GM12878 (cell line): Measurements from ENCODE around the gene VSTM2L. TPM values are rescaled to one million over a fixed set of nuclear protein-coding genes. Genes with fewer than 3 reads are reported as not detected.

Source experiments
- ATAC-seq: fragments of 200-7000 bp; cut with Tn5 transposase; 3 replicates; pipeline ENCODE4 v1.9.1; 2020; ENCODE audit warnings: mild to moderate bottlenecking, moderate library complexity
- BruUV-seq: library from RNA; stranded (reverse); fragments of 400-500 nt; replicated peaks from 2 replicates; lab custom pipeline; 2021; lab: Mats Ljungman, UMichigan
- CTCF ChIA-PET: fragments of 300-600 bp; sonication (Branson Sonifier 250); formaldehyde crosslinking; extraction: SDS; loops from one replicate; lab custom pipeline; 2021; ENCODE audit warnings: inconsistent platforms; lab: Yijun Ruan, JAX
- POLR2A ChIA-PET: fragments of 350-600 bp; formaldehyde crosslinking; extraction: SDS; loops from one replicate; lab custom pipeline; 2021; ENCODE audit warnings: inconsistent platforms; lab: Charles Lee
- RAD21 ChIA-PET: fragments of 300-600 bp; sonication (Branson Sonifier 250); formaldehyde crosslinking; loops from one replicate; lab custom pipeline; 2023; ENCODE audit warnings: antibody characterized with exemption; ENCODE audit not compliant: unreplicated experiment; lab: Charles Lee
- SMC1A ChIA-PET: fragments of 300-600 bp; sonication (Branson Sonifier 250); formaldehyde crosslinking; loops from one replicate; lab custom pipeline; 2023; ENCODE audit not compliant: unreplicated experiment, uncharacterized antibody; lab: Charles Lee
- DNase-seq: peaks from one replicate; pipeline ENCODE4 v3.0.0-alpha.2; 2011; ENCODE audit warnings: low read depth, low spot score
- FAIRE-seq: peaks from 3 replicates; lab custom pipeline; 2011; peaks lifted over from hg19 to GRCh38; lab: Jason Lieb, UNC
- H2AFZ ChIP-seq: 2 replicates; pipeline ENCODE4 v1.6.0; 2011; ENCODE audit warnings: low read depth, low read length, control low read depth; ENCODE audit not compliant: control insufficient read depth
- H3K27ac ChIP-seq: 2 replicates; pipeline ENCODE4 v1.5.1; 2011; ENCODE audit warnings: control low read depth; ENCODE audit not compliant: control insufficient read depth, insufficient read depth
- H3K27me3 ChIP-seq, 2 experiments: replicated peaks in 1 of 2; 2 replicates each; pipeline versions ENCODE4 v1.6.0 to v1.6.1; 2011; ENCODE audit warnings: low read length in 1 of 2; ENCODE audit not compliant: control insufficient read depth in 2 of 2, insufficient read depth in 2 of 2
- H3K36me3 ChIP-seq, 2 experiments: 2 replicates each; pipeline ENCODE4 v1.5.1; 2011; ENCODE audit warnings: low read length in 1 of 2; ENCODE audit not compliant: control insufficient read depth in 2 of 2, insufficient read depth in 2 of 2
- H3K4me1 ChIP-seq: 2 replicates; pipeline ENCODE4 v1.6.1; 2011; ENCODE audit warnings: mild to moderate bottlenecking, low read length, moderate library complexity, mixed read lengths; ENCODE audit not compliant: control insufficient read depth, insufficient read depth
- H3K4me2 ChIP-seq: 2 replicates; pipeline ENCODE4 v1.6.0; 2011; ENCODE audit warnings: control low read depth; ENCODE audit not compliant: control insufficient read depth, insufficient read depth
- H3K4me3 ChIP-seq: fragments of 200-600 bp; sonication (generic); 2 replicates; pipeline ENCODE4 v1.5.1; 2016
- H3K79me2 ChIP-seq: 2 replicates; pipeline ENCODE4 v1.6.0; 2011; ENCODE audit warnings: low read length; ENCODE audit not compliant: control insufficient read depth, insufficient read depth
- H3K9ac ChIP-seq: 2 replicates; pipeline ENCODE4 v1.8.0; 2011; ENCODE audit warnings: low read length, control low read depth, mixed read lengths; ENCODE audit not compliant: control insufficient read depth, insufficient read depth
- H3K9me3 ChIP-seq: replicated peaks from 3 replicates; pipeline ENCODE4 v1.5.1; 2011; ENCODE audit warnings: mild to moderate bottlenecking, low read length; ENCODE audit not compliant: control insufficient read depth, insufficient read depth
- H4K20me1 ChIP-seq: 2 replicates; pipeline ENCODE4 v1.6.0; 2011; ENCODE audit not compliant: control insufficient read depth, insufficient read depth
- CBFB ChIP-seq: IDR thresholded peaks from 2 replicates; pipeline ENCODE4 v1.6.1; 2016; ENCODE audit warnings: antibody characterized with exemption, low read depth
- EP300 ChIP-seq, 2 experiments: fragments of 150-350 bp in 1 of 2; IDR thresholded peaks; 2 replicates each; pipeline ENCODE4 v1.6.1; 2011 to 2012; ENCODE audit warnings: low read depth in 2 of 2, low read length in 2 of 2, borderline replicate concordance in 1 of 2, improper control_type of control experiment in 1 of 2, inconsistent platforms in 1 of 2; ENCODE audit not compliant: control insufficient read depth in 1 of 2
- JUND ChIP-seq: IDR thresholded peaks from 2 replicates; pipeline ENCODE4 v1.6.1; 2012; ENCODE audit warnings: low read depth, mild to moderate bottlenecking, low read length, improper control_type of control experiment, moderate library complexity
- SREBF2 ChIP-seq: IDR thresholded peaks from 2 replicates; pipeline ENCODE4 v1.6.1; 2012; ENCODE audit warnings: mild to moderate bottlenecking, low read length
- WGBS: methylation state at CpG from one replicate; pipeline ENCODE4 v1.1.6; 2016; ENCODE audit warnings: low lambda C conversion rate; ENCODE audit not compliant: insufficient replicate concordance, insufficient coverage; ENCODE audit errors: missing lambda C conversion rate; 5-methylcytosine and 5-hydroxymethylcytosine counted together
- in situ Hi-C: fragments of 300-500 bp; cut with MboI; formaldehyde crosslinking; loops from 9 replicates; pipeline ENCODE4 v1.14.3; 2018; ENCODE audit warnings: mixed read lengths
- intact Hi-C: fragments of 100-400 bp; cut with micrococcal nuclease; formaldehyde crosslinking; loops from one replicate; pipeline ENCODE4 v1.14.2; 2022; ENCODE audit not compliant: unreplicated experiment
- polyA plus RNA-seq, 11 experiments: library from polyadenylated mRNA; depleted of rRNA in 4 of 11; unstranded in 6 of 11; stranded (reverse) in 5 of 11; fragments of >200 nt; fragmentation: Nextera tagmentation in 4 of 11; fragmentation: Illumina TruSeq in 1 of 11; extraction: Ambion mirVana in 4 of 11; extraction: Trizol in 1 of 11; gene quantifications; 1 replicate in 1 of 11; 2 replicates in 10 of 11; pipeline versions ENCODE4 v1.2.1 to v1.2.3, GENCODE V29; 2011 to 2016; ENCODE audit warnings: inconsistent platforms in 2 of 11, missing spikeins in 2 of 11, low read depth in 1 of 11
- total RNA-seq, 4 experiments: library from RNA; depleted of rRNA in 3 of 4; stranded (reverse); fragments of >200 nt in 3 of 4; fragmentation: Illumina TruSeq in 1 of 4; extraction: Trizol in 1 of 4; gene quantifications; 2 replicates each; pipeline versions ENCODE4 v1.2.1 to v1.2.3, GENCODE V29; 2013 to 2021
- TF ChIP-seq, protein P1 (sequence below): IDR thresholded peaks from 2 replicates; pipeline ENCODE4 v1.6.1; 2012; ENCODE audit warnings: mild to moderate bottlenecking, low read depth, low read length

Gene VSTM2L
- total and polyA plus RNA-seq, 10 of the 15 experiments (the other 5 are each of a cell fraction or from before 2014, with no cell fraction given): 0.05 to 1.5 (median 0.63) TPM; not detected in 2

DNA sequence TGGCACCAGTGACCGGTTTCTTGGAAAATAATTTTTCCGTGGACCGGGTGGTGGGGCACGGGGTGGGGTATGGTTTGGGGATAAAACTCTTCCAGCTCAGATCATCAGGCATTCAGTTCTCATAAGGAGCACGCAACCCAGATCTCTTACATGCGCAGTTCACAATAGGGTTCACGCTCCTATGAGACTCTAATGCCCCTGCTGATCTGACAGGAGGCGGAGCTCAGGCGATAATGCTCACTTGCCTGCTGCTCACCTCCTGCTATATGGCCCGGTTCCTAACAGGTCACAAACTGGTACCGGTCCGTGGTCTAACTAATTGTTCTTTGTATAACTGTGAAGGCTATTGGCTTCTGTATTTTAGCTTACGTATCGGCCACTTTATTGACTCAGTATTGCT, 51.7 kb downstream of the VSTM2L start:
- Histone ChIP-seq H3K27ac (no peak overlapping the region), H3K4me2 (no peak overlapping the region), H4K20me1 (no peaks in the 10 kb centered on the region), H3K36me3 (no peaks in the 10 kb centered on the region), H3K27me3 (no peaks in the 10 kb centered on the region; a peak in 1 of 4 replicates), H3K9ac (no peak overlapping the region), H3K4me3 (no peak overlapping the region), H3K79me2 (no peaks in the 10 kb centered on the region), H3K9me3 (no peaks in the 10 kb centered on the region)
- intact Hi-C loops (no loop called here), in situ Hi-C loops (no loop called here)
- ChIA-PET SMC1A (interaction anchor here (0.6 kb wide), 1 partner anchor 9 kb away, joined by 3 read pairs; no protein-coding TSS in a partner anchor), RAD21 (no interaction called here), CTCF (no interaction called here)
- ATAC-seq: no peak
- no peak for DNase-seq
- no peak for TF ChIP-seq SREBF2
- TF ChIP-seq, protein P1, sequence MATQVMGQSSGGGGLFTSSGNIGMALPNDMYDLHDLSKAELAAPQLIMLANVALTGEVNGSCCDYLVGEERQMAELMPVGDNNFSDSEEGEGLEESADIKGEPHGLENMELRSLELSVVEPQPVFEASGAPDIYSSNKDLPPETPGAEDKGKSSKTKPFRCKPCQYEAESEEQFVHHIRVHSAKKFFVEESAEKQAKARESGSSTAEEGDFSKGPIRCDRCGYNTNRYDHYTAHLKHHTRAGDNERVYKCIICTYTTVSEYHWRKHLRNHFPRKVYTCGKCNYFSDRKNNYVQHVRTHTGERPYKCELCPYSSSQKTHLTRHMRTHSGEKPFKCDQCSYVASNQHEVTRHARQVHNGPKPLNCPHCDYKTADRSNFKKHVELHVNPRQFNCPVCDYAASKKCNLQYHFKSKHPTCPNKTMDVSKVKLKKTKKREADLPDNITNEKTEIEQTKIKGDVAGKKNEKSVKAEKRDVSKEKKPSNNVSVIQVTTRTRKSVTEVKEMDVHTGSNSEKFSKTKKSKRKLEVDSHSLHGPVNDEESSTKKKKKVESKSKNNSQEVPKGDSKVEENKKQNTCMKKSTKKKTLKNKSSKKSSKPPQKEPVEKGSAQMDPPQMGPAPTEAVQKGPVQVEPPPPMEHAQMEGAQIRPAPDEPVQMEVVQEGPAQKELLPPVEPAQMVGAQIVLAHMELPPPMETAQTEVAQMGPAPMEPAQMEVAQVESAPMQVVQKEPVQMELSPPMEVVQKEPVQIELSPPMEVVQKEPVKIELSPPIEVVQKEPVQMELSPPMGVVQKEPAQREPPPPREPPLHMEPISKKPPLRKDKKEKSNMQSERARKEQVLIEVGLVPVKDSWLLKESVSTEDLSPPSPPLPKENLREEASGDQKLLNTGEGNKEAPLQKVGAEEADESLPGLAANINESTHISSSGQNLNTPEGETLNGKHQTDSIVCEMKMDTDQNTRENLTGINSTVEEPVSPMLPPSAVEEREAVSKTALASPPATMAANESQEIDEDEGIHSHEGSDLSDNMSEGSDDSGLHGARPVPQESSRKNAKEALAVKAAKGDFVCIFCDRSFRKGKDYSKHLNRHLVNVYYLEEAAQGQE: no peak
- no peak for TF ChIP-seq JUND
- TF ChIP-seq CBFB: no peak
- TF ChIP-seq EP300 (IDR thresholded peaks at IDR 0.05; ENCODE audit: borderline replicate concordance in 1 of 2, control insufficient read depth in 1 of 2, low read depth in 2 of 2, low read length in 2 of 2): no peak
- TF ChIP-seq, all 136 proteins: peak for 0
- H3K4me1 ChIP-seq: no peaks in the 10 kb centered on the region
- no peak overlapping the region for H2AFZ ChIP-seq
- 71% methylated on average over 14 of the region's 14 CpGs for WGBS
- no TSS peak for BruUV-seq
- no peak for FAIRE-seq
- POLR2A ChIA-PET: no interaction called here
